H1 (cell line): Measurements from ENCODE around the gene SFTPA1. TPM values are rescaled to one million over a fixed set of nuclear protein-coding genes. Genes with fewer than 3 reads are reported as not detected.

ENCODE experiments used
- polyA plus RNA-seq, 7 experiments: library from polyadenylated mRNA; depleted of rRNA in 3 of 7; stranded (reverse) in 5 of 7; unstranded in 2 of 7; fragments of >200 nt in 5 of 7; fragments of 200-250 nt in 2 of 7; gene quantifications; 1 replicate in 5 of 7; 2 replicates in 1 of 7; 4 replicates in 1 of 7; pipeline versions ENCODE4 v1.2.1 to v1.2.3, GENCODE V29; 2011 to 2013; ENCODE audit warnings: missing spikeins in 2 of 7, mixed read lengths in 2 of 7
- total RNA-seq: library from RNA; stranded (reverse); fragmentation: NEBNext Ultra II Directional; extraction: Animal tissue kit (Norgen Biotek cat#: 25700); gene quantifications from 2 replicates; pipeline ENCODE4 v1.2.1, GENCODE V29; 2021
- TF ChIP-seq, protein P1 (sequence below): fragments of 300-600 bp; sonication (generic); IDR thresholded peaks from 2 replicates; pipeline ENCODE4 v1.7.1; 2012; ENCODE audit warnings: low read length, moderate library complexity, mild to moderate bottlenecking, inconsistent platforms; ENCODE audit not compliant: insufficient replicate concordance

Gene SFTPA1
- total and polyA plus RNA-seq, 2 of the 8 experiments (the other 6 are each of a cell fraction or from before 2014, with no cell fraction given) = not detected

DNA sequence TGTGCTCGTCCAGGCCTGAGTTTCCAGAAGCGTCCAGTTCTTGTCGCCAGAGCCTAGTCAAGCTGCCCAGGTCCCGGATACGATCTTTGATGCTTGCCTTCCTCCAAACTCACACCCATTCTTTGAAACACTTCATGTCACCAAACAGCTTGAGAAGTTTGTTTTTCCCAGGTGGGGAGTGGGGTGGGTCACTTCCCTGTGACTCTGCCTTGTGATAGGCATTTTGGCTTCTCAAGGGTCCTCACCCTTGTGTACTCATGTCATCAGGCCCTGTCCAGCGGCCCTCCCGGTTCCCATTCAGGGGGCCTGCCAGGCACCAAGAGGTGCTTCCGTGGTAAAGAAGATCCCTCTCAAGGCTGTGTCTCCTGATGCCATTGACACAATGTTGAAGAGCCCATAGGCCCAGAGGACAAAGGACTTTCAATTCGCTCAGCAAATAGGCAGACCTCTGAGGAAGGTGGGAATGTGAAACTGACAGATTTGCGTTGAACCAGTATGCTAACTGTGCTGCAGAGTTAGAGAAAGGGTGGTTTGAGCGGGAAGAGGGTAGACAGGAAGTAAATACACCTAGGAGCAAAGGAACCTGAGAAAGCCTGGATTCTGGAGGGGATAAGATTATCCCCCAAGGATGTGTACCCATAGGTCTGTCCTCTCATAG is 24.7 kb upstream of the SFTPA1 start (continued):
- TF ChIP-seq, protein P1, sequence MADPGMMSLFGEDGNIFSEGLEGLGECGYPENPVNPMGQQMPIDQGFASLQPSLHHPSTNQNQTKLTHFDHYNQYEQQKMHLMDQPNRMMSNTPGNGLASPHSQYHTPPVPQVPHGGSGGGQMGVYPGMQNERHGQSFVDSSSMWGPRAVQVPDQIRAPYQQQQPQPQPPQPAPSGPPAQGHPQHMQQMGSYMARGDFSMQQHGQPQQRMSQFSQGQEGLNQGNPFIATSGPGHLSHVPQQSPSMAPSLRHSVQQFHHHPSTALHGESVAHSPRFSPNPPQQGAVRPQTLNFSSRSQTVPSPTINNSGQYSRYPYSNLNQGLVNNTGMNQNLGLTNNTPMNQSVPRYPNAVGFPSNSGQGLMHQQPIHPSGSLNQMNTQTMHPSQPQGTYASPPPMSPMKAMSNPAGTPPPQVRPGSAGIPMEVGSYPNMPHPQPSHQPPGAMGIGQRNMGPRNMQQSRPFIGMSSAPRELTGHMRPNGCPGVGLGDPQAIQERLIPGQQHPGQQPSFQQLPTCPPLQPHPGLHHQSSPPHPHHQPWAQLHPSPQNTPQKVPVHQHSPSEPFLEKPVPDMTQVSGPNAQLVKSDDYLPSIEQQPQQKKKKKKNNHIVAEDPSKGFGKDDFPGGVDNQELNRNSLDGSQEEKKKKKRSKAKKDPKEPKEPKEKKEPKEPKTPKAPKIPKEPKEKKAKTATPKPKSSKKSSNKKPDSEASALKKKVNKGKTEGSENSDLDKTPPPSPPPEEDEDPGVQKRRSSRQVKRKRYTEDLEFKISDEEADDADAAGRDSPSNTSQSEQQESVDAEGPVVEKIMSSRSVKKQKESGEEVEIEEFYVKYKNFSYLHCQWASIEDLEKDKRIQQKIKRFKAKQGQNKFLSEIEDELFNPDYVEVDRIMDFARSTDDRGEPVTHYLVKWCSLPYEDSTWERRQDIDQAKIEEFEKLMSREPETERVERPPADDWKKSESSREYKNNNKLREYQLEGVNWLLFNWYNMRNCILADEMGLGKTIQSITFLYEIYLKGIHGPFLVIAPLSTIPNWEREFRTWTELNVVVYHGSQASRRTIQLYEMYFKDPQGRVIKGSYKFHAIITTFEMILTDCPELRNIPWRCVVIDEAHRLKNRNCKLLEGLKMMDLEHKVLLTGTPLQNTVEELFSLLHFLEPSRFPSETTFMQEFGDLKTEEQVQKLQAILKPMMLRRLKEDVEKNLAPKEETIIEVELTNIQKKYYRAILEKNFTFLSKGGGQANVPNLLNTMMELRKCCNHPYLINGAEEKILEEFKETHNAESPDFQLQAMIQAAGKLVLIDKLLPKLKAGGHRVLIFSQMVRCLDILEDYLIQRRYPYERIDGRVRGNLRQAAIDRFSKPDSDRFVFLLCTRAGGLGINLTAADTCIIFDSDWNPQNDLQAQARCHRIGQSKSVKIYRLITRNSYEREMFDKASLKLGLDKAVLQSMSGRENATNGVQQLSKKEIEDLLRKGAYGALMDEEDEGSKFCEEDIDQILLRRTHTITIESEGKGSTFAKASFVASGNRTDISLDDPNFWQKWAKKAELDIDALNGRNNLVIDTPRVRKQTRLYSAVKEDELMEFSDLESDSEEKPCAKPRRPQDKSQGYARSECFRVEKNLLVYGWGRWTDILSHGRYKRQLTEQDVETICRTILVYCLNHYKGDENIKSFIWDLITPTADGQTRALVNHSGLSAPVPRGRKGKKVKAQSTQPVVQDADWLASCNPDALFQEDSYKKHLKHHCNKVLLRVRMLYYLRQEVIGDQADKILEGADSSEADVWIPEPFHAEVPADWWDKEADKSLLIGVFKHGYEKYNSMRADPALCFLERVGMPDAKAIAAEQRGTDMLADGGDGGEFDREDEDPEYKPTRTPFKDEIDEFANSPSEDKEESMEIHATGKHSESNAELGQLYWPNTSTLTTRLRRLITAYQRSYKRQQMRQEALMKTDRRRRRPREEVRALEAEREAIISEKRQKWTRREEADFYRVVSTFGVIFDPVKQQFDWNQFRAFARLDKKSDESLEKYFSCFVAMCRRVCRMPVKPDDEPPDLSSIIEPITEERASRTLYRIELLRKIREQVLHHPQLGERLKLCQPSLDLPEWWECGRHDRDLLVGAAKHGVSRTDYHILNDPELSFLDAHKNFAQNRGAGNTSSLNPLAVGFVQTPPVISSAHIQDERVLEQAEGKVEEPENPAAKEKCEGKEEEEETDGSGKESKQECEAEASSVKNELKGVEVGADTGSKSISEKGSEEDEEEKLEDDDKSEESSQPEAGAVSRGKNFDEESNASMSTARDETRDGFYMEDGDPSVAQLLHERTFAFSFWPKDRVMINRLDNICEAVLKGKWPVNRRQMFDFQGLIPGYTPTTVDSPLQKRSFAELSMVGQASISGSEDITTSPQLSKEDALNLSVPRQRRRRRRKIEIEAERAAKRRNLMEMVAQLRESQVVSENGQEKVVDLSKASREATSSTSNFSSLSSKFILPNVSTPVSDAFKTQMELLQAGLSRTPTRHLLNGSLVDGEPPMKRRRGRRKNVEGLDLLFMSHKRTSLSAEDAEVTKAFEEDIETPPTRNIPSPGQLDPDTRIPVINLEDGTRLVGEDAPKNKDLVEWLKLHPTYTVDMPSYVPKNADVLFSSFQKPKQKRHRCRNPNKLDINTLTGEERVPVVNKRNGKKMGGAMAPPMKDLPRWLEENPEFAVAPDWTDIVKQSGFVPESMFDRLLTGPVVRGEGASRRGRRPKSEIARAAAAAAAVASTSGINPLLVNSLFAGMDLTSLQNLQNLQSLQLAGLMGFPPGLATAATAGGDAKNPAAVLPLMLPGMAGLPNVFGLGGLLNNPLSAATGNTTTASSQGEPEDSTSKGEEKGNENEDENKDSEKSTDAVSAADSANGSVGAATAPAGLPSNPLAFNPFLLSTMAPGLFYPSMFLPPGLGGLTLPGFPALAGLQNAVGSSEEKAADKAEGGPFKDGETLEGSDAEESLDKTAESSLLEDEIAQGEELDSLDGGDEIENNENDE = no peak
